OCI-LY7 (cell line): Measurements from ENCODE around the gene CORO1C. TPM values are rescaled to one million over a fixed set of nuclear protein-coding genes. Genes with fewer than 3 reads are reported as not detected.

ENCODE experiments used
- BruUV-seq: library from RNA; stranded (reverse); fragments of 400-500 nt; replicated peaks from 2 replicates; lab custom pipeline; 2021; lab: Mats Ljungman, UMichigan
- CTCF ChIA-PET: fragments of 300-600 bp; sonication (Branson Sonifier 250); formaldehyde crosslinking; loops from one replicate; lab custom pipeline; 2022; ENCODE audit warnings: antibody characterized with exemption; ENCODE audit not compliant: unreplicated experiment; lab: Charles Lee
- POLR2A ChIA-PET: fragments of 300-600 bp; sonication (Branson Sonifier 250); formaldehyde crosslinking; loops from one replicate; lab custom pipeline; 2022; ENCODE audit warnings: antibody characterized with exemption; lab: Charles Lee
- DNase-seq: peaks from one replicate; pipeline ENCODE4 v3.0.0-alpha.2; 2015; ENCODE audit warnings: low spot score
- H2AFZ ChIP-seq: fragments of 200-600 bp; sonication (generic), shearing (Covaris generic); 2 replicates; pipeline ENCODE4 v1.6.1; 2014; ENCODE audit warnings: mild to moderate bottlenecking, antibody characterized with exemption, low read length, moderate library complexity
- H3K27ac ChIP-seq: fragments of 200-600 bp; sonication (generic); 2 replicates; pipeline ENCODE4 v1.5.1; 2014; ENCODE audit warnings: mixed run types, low read depth, mild to moderate bottlenecking, moderate library complexity, low read length, inconsistent platforms; ENCODE audit not compliant: poor library complexity, severe bottlenecking
- H3K36me3 ChIP-seq: fragments of 200-600 bp; sonication (generic); 2 replicates; pipeline ENCODE4 v1.6.1; 2014; ENCODE audit warnings: mild to moderate bottlenecking, antibody characterized with exemption, low read length, moderate library complexity, mixed read lengths; ENCODE audit not compliant: insufficient read depth
- H3K4me1 ChIP-seq: fragments of 200-600 bp; sonication (generic); 2 replicates; pipeline ENCODE4 v1.5.1; 2014; ENCODE audit warnings: mild to moderate bottlenecking, low read length; ENCODE audit not compliant: insufficient read depth, poor library complexity, severe bottlenecking
- H3K4me2 ChIP-seq: fragments of 200-600 bp; sonication (generic); 2 replicates; pipeline ENCODE4 v1.6.1; 2014; ENCODE audit warnings: mild to moderate bottlenecking, low read length
- H3K4me3 ChIP-seq: fragments of 200-600 bp; sonication (generic); 2 replicates; pipeline ENCODE4 v1.5.1; 2014; ENCODE audit warnings: mild to moderate bottlenecking, low read depth, low read length; ENCODE audit not compliant: poor library complexity, severe bottlenecking
- H3K79me2 ChIP-seq: fragments of 200-600 bp; sonication (generic); 2 replicates; pipeline ENCODE4 v1.6.1; 2016; ENCODE audit warnings: low read depth, mild to moderate bottlenecking, low read length, moderate library complexity, mixed read lengths; ENCODE audit not compliant: insufficient read depth
- H3K9me2 ChIP-seq: fragments of 200-600 bp; sonication (generic); 2 replicates; pipeline ENCODE4 v1.6.1; 2016; ENCODE audit warnings: mild to moderate bottlenecking, low read length, mixed read lengths; ENCODE audit not compliant: insufficient read depth
- H3K9me3 ChIP-seq: fragments of 200-600 bp; sonication (generic); 2 replicates; pipeline ENCODE4 v1.6.1; 2014; ENCODE audit warnings: mild to moderate bottlenecking, mixed run types, low read length, mixed read lengths
- H4K20me1 ChIP-seq: fragments of 200-600 bp; sonication (generic); 2 replicates; pipeline ENCODE4 v1.6.1; 2014; ENCODE audit warnings: mild to moderate bottlenecking, antibody characterized with exemption, low read length, moderate library complexity, mixed read lengths; ENCODE audit not compliant: insufficient read depth
- CTCF ChIP-seq: fragments of 200-600 bp; sonication (generic); conservative IDR thresholded peaks from 2 replicates; pipeline ENCODE4 v1.5.1; 2014; ENCODE audit warnings: mild to moderate bottlenecking, antibody characterized with exemption, low read length, moderate library complexity, mixed read lengths
- EZH2phosphoT487 ChIP-seq: fragments of 200-600 bp; sonication (generic); IDR thresholded peaks from 2 replicates; pipeline ENCODE4 v1.6.1; 2018; ENCODE audit warnings: low read depth, borderline replicate concordance, mild to moderate bottlenecking, mixed run types, antibody characterized with exemption, low read length, moderate library complexity, mixed read lengths
- intact Hi-C: fragments of 100-400 bp; cut with micrococcal nuclease; formaldehyde crosslinking; loops from one replicate; pipeline ENCODE4 v1.10.0; 2022; ENCODE audit not compliant: unreplicated experiment
- total RNA-seq, 2 experiments: library from RNA; depleted of rRNA in 1 of 2; stranded (reverse); fragments of >200 nt in 1 of 2; shearing (Covaris generic) in 1 of 2; gene quantifications; 2 replicates each; pipeline ENCODE4 v1.2.3, GENCODE V29; 2014 to 2022

CORO1C gene
- total RNA-seq, 2 experiments from 2014 or later: 74.7 to 148 TPM

DNA sequence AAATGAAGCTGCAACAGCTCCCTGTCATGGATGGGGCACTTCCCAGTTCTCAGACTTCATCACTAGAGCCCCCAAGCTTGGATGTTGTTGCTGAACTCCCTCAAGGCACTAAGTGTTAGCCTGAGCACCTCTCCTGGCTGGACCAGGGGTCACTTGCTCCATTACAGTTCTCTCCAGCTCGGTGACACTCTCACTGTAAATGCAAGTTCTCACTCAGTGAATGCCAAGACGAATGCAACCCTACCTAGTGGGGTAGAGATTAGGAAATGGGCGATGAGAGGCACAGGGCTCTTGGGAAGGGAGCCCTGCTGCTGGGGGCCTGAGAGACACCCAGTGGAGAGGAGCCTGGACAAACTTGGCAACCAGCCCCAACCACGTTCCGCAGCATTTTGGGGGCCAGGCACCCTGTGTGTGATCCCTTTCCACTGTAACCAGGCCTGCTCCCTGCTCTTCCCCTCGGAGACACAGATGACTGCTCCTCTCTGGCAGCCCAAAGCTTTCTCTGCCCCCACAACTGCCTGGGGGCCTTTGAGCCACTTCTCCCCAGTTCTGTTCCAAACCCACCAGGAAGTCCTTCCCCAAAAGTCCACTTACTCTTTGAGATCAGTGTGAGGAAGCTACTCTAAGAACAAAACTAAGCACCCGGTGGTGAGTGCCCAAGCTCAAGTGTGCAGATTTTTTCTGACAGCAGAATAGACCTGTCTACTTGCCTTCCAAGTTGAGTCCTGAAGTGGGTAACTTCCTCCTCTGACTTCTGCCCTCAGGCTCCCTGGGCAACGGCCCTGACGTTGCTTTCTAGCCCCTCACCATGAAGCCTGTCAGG lies 89.7 kb downstream of the CORO1C start:
- peaks cover 53% of the 10 kb centered on the region for H3K36me3 ChIP-seq
- H3K27ac ChIP-seq: peak overlapping the region; percentile 99
- H3K9me3 ChIP-seq: 0 out of 2 replicates have a peak, but pooled peaks cover 4% of the 10 kb centered on the region
- peak overlapping the region; percentile 72 for H3K4me2 ChIP-seq
- peak overlapping the region; percentile 41 for H3K4me3 ChIP-seq
- ChIA-PET CTCF (interaction anchor here (0.9 to 1.9 kb wide), 2 partner anchors 25 to 69 kb away, joined by 3 to 5 read pairs; no protein-coding TSS in a partner anchor), POLR2A (interaction anchor here (0.6 to 17.7 kb wide), 9 partner anchors 9 to 76 kb away, joined by 3 to 330 read pairs (median 27); partner anchors contain the start of genes ISCU, SART3 and SELPLG)
- H3K4me1 ChIP-seq: peaks cover 99% of the 10 kb centered on the region
- H3K79me2 ChIP-seq: peaks cover 43% of the 10 kb centered on the region; the same call in 1 of the 2 replicates
- intact Hi-C loops: loop anchor here (1.0 kb wide), 2 partner anchors 8 to 23 kb away; partner anchors contain the start of gene SELPLG
- no peaks in the 10 kb centered on the region for H4K20me1 ChIP-seq
- no peak overlapping the region for H2AFZ ChIP-seq
- BruUV-seq: no TSS peak
- TF ChIP-seq EZH2phosphoT487: no peak
- TF ChIP-seq CTCF: no peak
- no peaks in the 10 kb centered on the region for H3K9me2 ChIP-seq
- peak; percentile 78 for DNase-seq

- H2AFZ ChIP-seq: no peak overlapping the region
- H3K4me2 ChIP-seq: peak overlapping the region; percentile 72
- BruUV-seq: no TSS peak
- H3K36me3 ChIP-seq: peaks cover 49% of the 10 kb centered on the region
- H3K4me1 ChIP-seq: peaks cover 92% of the 10 kb centered on the region
- intact Hi-C loops: no loop called here
- CTCF ChIA-PET: interaction anchor here (0.8 to 1.9 kb wide), 3 partner anchors 22 to 68 kb away, joined by 3 to 5 read pairs (median 4); no protein-coding TSS in a partner anchor
- TF ChIP-seq CTCF (no peak), EZH2phosphoT487 (no peak)
- peak overlapping the region; percentile 99 for H3K27ac ChIP-seq
- DNase-seq: peak; percentile 89
- H4K20me1 ChIP-seq: no peaks in the 10 kb centered on the region
- H3K79me2 ChIP-seq: peaks cover 50% of the 10 kb centered on the region; the same call in 1 of the 2 replicates
- H3K9me3 ChIP-seq: 0 out of 2 replicates have a peak, but pooled peaks cover 4% of the 10 kb centered on the region
- POLR2A ChIA-PET: interaction anchor here (0.5 to 17.7 kb wide), 14 partner anchors 8 to 1673 kb away, joined by 3 to 330 read pairs (median 5); partner anchors contain the start of genes ISCU, SART3 and SELPLG
- peak overlapping the region; percentile 41 for H3K4me3 ChIP-seq
- H3K9me2 ChIP-seq: no peaks in the 10 kb centered on the region
Observed at GRCh38 chr12:108640802-108641445, 90.4 kb downstream of the CORO1C start.
